Mucosa of descending colon (tissue), 3 donors: ENCODE measurements around the gene SLC23A3. TPM values are rescaled to one million over a fixed set of nuclear protein-coding genes. Genes with fewer than 3 reads are reported as not detected.

Source experiments
- ATAC-seq: fragments of 200-7000 bp; cut with Tn5 transposase; one replicate; pipeline ENCODE4 v1.9.1; 2020; ENCODE audit warnings: mild to moderate bottlenecking, moderate library complexity
- DNase-seq, 3 donors: peaks; one replicate each; pipeline ENCODE4 v3.0.0-alpha.2; 2020
- H3K36me3 ChIP-seq: fragments of 200-600 bp; one replicate; pipeline ENCODE4 v1.8.0; 2021; ENCODE audit warnings: low read depth, mild to moderate bottlenecking
- H3K4me1 ChIP-seq: fragments of 200-600 bp; one replicate; pipeline ENCODE4 v1.8.0; 2021; ENCODE audit warnings: low read depth, mild to moderate bottlenecking
- H3K4me3 ChIP-seq: fragments of 200-600 bp; one replicate; pipeline ENCODE4 v1.8.0; 2021; ENCODE audit warnings: mild to moderate bottlenecking
- H3K9me3 ChIP-seq: fragments of 200-600 bp; one replicate; pipeline ENCODE4 v1.8.0; 2021; ENCODE audit warnings: mild to moderate bottlenecking
- intact Hi-C, 2 donors: fragments of 100-400 bp; cut with DNase I in 1 of 2; cut with micrococcal nuclease in 1 of 2; formaldehyde crosslinking; loops; one replicate each; pipeline versions ENCODE4 v1.11.0 to v1.11.1; 2022; cut with DNase I, micrococcal nuclease
- total RNA-seq, 3 donors: library from RNA; stranded (reverse); fragmentation: NEBNext Ultra II Directional in 2 of 3; extraction: Animal tissue kit (Norgen Biotek cat#: 25700) in 2 of 3; gene quantifications; one replicate each; pipeline versions ENCODE4 v1.2.1 to v1.2.4, GENCODE V29; 2021 to 2023
- TF ChIP-seq, protein P1 (sequence below): fragments of 200-600 bp; IDR thresholded peaks from one replicate; pipeline ENCODE4 v1.8.0; 2022; ENCODE audit warnings: antibody characterized with exemption, mild to moderate bottlenecking
- donor health status: DM: no; HTN: no; CAD: no; lungs with moderate emphysema.
- donor health status: DM: no; HTN: no; CAD: no.
- donor health status: DM: no; HTN: yes; CAD: no.

Gene SLC23A3
- total RNA-seq, 3 donors from 2014 or later = 5.8 to 13.6 (median 7.6) TPM

DNA sequence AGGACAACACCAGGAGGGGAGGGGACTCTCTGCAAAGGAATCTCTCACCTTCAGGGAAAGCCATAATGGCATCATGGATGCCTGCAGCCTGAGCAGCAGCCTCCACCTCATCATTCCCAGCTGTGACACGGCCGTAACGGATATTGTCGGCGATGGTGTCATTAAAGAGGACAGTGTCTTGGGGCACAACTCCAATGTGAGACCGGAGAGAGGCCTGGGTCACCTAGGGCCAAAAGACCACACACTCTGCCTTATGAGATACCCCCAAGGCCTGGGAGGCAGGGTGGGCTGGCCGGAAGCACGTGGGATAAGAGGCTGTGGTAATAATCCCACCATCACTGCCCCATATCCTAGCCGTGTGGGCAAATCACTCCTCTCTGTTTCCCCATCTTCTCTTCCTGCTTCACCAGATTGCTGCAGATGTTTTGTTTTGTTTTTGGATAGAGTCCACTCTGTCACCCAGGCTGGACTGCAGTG, 41.1 kb upstream of the SLC23A3 start:
- DNase-seq (no peak), ATAC-seq (no peak)
- Histone ChIP-seq H3K9me3 (no peaks in the 10 kb centered on the region), H3K36me3 (no peaks in the 10 kb centered on the region), H3K4me3 (no peak overlapping the region), H3K4me1 (peaks cover 14% of the 10 kb centered on the region)
- intact Hi-C loops = loop anchor here in 1 of 2 donors (10.0 kb wide), 1 partner anchor 46 kb away; the partner anchor contains the start of gene NHEJ1
- TF ChIP-seq, protein P1, sequence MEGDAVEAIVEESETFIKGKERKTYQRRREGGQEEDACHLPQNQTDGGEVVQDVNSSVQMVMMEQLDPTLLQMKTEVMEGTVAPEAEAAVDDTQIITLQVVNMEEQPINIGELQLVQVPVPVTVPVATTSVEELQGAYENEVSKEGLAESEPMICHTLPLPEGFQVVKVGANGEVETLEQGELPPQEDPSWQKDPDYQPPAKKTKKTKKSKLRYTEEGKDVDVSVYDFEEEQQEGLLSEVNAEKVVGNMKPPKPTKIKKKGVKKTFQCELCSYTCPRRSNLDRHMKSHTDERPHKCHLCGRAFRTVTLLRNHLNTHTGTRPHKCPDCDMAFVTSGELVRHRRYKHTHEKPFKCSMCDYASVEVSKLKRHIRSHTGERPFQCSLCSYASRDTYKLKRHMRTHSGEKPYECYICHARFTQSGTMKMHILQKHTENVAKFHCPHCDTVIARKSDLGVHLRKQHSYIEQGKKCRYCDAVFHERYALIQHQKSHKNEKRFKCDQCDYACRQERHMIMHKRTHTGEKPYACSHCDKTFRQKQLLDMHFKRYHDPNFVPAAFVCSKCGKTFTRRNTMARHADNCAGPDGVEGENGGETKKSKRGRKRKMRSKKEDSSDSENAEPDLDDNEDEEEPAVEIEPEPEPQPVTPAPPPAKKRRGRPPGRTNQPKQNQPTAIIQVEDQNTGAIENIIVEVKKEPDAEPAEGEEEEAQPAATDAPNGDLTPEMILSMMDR = no peak

DNA sequence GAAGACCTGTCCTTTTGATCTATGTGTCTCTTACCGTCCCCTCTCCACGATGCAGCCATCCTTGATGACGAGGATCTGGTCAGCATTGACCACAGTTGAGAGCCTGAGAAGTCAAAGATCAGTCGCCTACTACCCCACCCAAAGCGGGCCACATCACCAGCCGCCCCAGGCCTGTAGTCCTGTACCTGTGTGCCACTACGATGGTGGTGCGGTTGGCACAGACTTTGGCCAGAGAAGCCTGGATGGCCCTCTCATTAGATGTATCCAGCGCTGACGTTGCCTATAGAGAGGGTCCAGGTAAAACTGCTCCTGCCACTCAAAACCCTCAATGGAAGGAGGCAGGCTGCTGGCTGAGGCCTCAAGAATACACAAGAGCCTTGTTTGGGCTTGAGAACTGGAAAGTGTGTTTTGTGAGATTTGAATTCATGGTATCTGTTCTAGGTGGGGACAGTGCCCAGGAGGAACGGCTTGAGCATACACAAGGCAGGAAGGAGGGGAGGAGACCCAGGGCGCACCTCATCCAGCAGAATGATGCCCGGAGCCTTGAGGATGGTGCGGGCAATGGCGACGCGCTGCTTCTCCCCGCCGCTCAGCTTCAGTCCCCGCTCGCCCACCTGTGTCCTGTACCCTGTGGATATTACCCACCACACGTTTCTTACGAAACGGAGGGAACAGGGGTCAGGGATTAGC, 40.5 kb upstream of the SLC23A3 start:
- ATAC-seq (no peak), DNase-seq (no peak)
- peaks cover 14% of the 10 kb centered on the region for H3K4me1 ChIP-seq
- intact Hi-C loops = loop anchor here in 1 of 2 donors (10.0 kb wide), 1 partner anchor 46 kb away; the partner anchor contains the start of gene NHEJ1
- no peaks in the 10 kb centered on the region for H3K9me3 ChIP-seq
- H3K36me3 ChIP-seq = no peaks in the 10 kb centered on the region
- TF ChIP-seq, protein P1 = no peak
- no peak overlapping the region for H3K4me3 ChIP-seq

DNA sequence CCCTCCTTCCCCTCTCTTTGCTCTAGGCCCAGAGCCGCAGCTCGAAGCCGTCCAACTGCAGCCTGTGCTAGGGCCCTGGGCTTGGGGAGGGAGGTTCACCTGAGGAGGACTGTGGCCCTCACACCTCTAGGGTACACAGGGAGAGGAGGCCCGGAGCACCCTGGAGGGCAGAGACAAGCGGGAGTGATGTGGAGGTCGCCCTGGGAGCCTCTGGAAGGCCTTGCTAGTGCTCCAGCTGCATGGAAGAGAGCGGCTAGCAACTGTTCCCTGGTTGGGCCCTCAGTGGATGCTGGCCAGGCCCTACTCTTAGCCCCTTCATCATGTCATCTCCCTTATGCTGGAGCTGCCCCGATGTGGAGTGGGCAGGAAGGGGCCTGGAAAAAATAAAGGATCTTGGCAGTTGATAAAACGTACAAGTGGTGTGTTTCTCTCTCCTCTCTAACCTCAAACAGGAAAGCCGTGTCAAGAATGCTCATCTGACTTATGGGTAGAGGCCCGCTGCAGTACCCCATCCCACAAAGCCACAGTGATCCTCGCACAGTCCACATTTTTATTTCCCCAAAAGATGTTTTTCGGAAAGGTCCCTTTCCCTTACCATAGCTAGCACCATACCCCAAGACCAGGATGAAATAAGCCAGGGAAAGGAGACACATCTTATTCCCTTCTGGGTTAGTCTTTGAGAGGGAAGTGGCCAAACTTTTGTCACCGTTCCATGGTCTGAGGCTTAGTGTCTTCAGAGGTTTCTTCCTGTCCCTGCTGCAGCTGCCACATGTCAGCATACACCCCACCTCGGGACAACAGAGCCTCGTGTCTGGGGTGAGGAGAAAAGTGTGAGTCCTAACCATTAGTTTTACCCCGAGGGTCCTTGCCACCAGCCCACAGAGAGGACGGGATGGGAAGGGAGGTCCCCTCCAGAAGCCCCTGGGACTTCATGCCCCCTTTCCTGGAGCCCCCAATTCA, 39.7 kb upstream of the SLC23A3 start:
- H3K9me3 ChIP-seq = no peaks in the 10 kb centered on the region
- TF ChIP-seq, protein P1 = no peak
- peaks cover 14% of the 10 kb centered on the region for H3K4me1 ChIP-seq
- no peak for ATAC-seq
- no peak for DNase-seq
- no peaks in the 10 kb centered on the region for H3K36me3 ChIP-seq
- no peak overlapping the region for H3K4me3 ChIP-seq
- intact Hi-C loops = loop anchor here in 1 of 2 donors (10.0 kb wide), 1 partner anchor 45 kb away; the partner anchor contains the start of gene NHEJ1

DNA sequence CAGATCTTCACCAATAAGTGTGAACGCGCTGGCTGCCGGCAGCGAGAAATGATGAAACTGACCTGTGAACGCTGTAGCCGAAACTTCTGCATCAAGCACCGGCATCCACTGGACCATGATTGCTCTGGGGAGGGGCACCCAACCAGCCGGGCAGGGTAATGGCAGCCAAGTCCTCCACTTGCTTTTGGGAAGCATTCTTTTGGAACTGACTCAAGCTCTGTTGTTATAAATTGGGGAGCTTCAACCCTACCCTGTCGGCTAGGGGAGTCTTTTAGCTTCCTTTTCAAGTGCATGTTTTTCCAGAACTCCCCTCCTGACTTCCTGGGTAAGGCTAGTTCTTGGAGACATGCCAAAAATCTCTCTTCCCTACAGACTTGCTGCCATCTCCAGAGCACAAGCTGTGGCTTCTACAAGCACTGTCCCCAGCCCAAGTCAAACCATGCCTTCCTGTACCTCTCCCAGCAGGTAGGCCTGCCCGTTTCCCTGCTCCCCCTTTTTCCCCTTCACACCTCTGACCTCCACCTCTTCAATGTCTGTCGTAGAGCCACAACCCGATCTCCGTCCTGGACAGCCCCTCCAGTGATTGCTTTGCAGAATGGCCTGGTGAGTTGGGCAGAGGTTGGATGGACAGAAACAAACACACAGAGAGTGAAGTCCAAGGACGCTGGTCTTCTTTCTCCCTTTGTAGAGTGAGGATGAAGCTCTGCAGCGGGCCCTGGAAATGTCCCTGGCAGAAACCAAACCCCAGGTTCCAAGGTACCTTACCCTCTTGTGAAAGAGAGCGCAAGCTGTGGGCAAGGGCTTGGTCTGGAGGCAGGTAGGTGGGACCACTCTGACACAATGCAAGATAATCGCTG, 38.3 kb upstream of the SLC23A3 start:
- no peak overlapping the region for H3K4me3 ChIP-seq
- no peaks in the 10 kb centered on the region for H3K36me3 ChIP-seq
- no peaks in the 10 kb centered on the region for H3K9me3 ChIP-seq
- intact Hi-C loops = no loop called here
- ATAC-seq = no peak
- H3K4me1 ChIP-seq = peaks cover 14% of the 10 kb centered on the region
- no peak for DNase-seq
- TF ChIP-seq, protein P1 = no peak
